Mononuclear cell (primary cell): ENCODE results near the gene IGDCC3. TPM values are rescaled to one million over a fixed set of nuclear protein-coding genes. Genes with fewer than 3 reads are reported as not detected.
"Not testable (repeated sequence)": the region's sequence is repeated elsewhere in the genome, so short reads cannot be mapped to it uniquely, and the experiment has no call there.

Experiments
- H3K27me3 ChIP-seq: 2 replicates; pipeline ENCODE4 v1.6.0; 2011; ENCODE audit warnings: low read length, control low read depth; ENCODE audit not compliant: insufficient read depth
- H3K4me1 ChIP-seq: 2 replicates; pipeline ENCODE4 v1.5.1; 2011; ENCODE audit warnings: mild to moderate bottlenecking, low read length, control low read depth; ENCODE audit not compliant: insufficient read depth
- H3K4me3 ChIP-seq: 2 replicates; pipeline ENCODE4 v1.5.1; 2011; ENCODE audit warnings: mild to moderate bottlenecking, low read length, moderate library complexity
- H3K9me3 ChIP-seq: 2 replicates; pipeline ENCODE4 v1.5.1; 2011; ENCODE audit warnings: low read depth, mild to moderate bottlenecking, control low read depth, low read length
- total RNA-seq: library from RNA; depleted of rRNA; stranded (reverse); fragments of >200 nt; gene quantifications from one replicate; pipeline ENCODE4 v1.2.3, GENCODE V29; 2012

IGDCC3 gene
- total RNA-seq, 1 donor = not detected

DNA sequence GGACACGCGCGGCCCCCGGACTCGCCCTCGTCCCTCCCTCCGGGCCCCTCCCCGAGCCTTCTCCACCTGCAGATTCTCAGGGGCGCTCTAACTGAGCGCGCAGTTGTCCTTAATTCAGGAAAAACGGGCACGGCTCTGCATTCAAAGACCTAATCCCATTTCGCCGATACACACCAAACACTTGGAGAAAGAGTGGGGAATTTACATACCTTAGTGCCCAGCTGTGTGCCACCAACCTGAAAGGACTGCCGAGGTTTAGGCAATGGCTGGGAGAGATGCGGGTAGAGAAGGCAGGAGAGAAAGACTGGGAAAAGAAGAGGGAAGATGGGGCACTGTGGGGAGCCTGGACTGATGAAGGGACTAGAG is 21.8 kb downstream of the IGDCC3 start:
- Histone ChIP-seq H3K27me3 (peaks cover 43% of the 10 kb centered on the region), H3K4me1 (no peaks in the 10 kb centered on the region), H3K4me3 (no peak overlapping the region), H3K9me3 (peaks cover 10% of the 10 kb centered on the region)

DNA sequence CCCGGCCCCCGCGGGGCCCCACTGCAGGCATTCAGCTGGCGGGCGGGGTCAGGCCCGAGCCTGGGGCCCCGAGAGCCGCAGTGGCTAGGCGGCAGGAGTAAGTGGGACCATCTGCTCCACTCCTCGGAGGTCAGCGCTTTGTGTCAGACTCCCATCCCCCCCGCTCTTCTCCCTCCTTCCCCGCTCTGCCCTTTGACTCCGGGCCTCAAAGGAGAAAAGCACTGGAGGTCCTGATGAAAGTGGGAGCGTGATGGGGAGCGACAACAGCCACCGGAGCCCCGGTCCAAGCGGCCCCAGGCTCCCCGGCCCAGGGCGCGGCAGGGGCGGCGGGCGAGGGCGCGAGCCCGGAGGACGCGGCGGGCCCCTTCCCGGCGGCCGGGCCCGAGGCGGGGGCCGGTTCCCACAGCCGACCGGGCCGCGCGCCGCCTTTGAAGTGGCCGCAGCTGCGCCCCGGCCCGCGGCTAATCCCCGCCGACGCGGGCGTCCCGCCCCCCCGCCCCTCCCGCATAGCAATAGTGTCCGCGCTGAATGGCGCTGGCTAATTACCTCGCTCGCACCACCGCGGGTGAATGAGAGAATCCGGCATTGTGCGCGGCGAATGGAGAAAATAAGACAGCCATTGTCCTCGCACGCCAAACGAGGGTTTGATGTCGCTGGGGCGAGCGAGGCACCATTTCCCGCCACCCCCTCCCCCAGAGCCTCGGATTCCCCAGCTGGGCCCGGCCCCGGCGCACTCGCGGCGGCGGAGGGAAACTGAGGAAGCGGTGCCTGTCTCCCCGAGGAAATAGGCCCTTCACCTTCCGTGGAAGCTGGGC is 22.4 kb downstream of the IGDCC3 start:
- no peak overlapping the region for H3K4me3 ChIP-seq
- peaks cover 10% of the 10 kb centered on the region for H3K9me3 ChIP-seq
- H3K4me1 ChIP-seq = no peaks in the 10 kb centered on the region
- H3K27me3 ChIP-seq = peaks cover 43% of the 10 kb centered on the region

DNA sequence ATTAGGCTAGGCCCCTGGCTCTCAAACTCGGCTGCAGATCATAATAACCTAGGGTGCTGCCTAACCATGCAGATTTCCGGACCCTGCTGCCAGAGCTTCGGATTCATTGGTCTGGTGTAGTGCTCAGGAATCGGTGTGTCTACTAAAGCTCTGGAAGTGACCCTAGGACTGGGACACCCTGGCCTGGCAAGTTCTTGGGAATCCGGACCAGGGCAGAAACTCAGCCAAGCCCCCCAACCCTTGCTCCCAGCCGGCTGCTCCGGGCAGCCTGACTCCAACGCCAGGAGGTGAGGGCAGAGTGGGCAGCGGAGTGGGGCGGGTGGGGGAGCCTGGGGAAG is 23.0 kb downstream of the IGDCC3 start:
- peaks cover 10% of the 10 kb centered on the region for H3K9me3 ChIP-seq
- H3K27me3 ChIP-seq = peaks cover 43% of the 10 kb centered on the region
- no peaks in the 10 kb centered on the region for H3K4me1 ChIP-seq
- H3K4me3 ChIP-seq = no peak overlapping the region

DNA sequence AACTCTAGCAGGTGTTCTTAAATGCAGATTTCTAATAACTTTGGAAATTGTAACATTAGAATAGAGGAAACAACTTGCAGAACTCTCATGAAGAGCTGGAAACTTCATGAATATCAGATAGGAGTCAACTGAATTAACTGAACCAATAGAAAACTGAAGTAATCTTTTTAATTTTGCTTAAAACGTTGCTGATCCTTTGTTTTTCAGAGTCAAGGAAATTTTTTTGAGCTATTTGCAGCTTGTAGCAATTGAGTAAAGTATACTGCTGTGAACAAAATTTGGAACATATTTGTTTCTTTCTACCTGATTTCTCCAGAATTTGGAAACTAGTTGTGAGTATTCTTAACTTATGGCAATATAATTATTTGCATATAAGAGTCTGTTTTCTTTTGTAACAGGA is 25.8 kb downstream of the IGDCC3 start:
- H3K4me1 ChIP-seq, H3K9me3 ChIP-seq, H3K4me3 ChIP-seq: not testable (repeated sequence)
- H3K27me3 ChIP-seq = peaks cover 32% of the 10 kb centered on the region

DNA sequence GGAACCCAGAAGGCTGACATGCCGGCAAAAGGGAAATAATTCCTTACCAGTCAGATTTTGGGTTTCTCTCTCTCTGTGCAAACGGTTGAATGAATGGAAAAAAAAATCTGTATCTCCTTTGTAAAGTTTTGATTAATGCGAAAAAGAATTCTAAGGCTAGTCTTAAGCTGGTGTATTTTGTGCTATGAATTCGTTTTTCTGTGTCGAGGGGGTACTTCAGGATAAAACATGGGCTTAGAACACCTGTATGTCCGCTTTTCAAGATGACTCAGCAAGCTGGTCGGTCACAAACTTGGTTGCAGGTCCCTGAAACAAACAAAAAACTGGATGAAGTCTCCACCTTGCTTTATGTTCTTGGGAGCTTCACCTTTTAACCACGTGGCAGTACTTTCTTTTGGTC is 28.5 kb downstream of the IGDCC3 start:
- H3K4me1 ChIP-seq = no peaks in the 10 kb centered on the region
- peaks cover 10% of the 10 kb centered on the region for H3K9me3 ChIP-seq
- H3K4me3 ChIP-seq = no peak overlapping the region
- peaks cover 15% of the 10 kb centered on the region for H3K27me3 ChIP-seq

DNA sequence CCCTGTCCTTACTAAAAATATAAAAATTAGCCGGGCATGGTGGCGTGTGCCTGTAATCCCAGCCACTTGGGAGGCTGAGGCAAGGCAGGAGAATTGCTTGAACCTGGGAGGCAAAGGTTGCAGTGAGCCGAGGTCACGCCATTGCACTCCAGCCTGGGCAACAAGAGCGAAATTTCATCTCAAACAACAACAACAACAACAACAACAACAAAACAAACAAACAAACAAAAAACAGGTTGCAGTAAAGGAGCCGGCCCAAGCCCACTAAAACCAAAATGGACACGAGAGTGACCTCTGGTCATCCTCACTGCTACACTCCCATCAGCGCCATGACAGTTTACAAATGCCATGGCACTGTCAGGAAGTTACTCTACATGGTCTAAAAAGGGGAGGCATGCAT is 30.0 kb downstream of the IGDCC3 start:
- not testable (repeated sequence) for H3K4me1 ChIP-seq, H3K9me3 ChIP-seq, H3K27me3 ChIP-seq, H3K4me3 ChIP-seq

DNA sequence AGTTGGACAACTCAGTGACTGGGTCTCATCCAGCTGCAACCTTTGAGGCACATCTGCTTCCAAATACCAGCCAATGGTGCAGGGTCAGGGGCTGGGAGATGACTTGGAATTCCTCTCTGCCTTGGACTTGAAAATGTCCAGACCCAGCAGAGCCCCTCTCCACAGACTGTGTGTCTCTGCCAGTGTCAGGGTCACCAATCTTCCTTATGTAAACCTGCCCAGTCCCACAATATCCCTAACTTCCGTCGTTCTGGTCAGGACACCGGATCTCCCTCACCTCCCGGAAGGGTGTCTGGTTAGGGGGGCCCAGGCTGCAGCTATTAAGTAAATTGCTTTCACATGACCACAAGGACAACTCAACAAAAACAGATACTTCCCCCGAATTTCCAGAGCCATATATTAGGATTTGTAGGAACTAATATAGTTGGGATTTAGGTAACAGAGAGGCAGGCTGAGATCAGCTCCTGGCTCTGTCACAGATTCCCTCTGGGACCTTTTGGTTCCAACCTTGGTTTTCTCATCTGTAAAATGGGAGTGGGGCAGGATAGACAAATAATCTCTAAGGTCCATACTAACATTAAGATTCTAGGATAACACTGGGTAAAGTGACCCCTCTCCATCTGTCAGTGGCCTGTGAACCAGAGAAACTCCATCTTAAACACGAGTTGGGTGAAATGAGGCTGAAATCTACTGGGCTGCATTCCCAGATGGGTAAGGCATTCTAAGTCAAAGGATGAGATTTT is 30.8 kb downstream of the IGDCC3 start:
- H3K4me3 ChIP-seq = no peak overlapping the region
- H3K9me3 ChIP-seq = peaks cover 5% of the 10 kb centered on the region
- H3K27me3 ChIP-seq = peaks cover 4% of the 10 kb centered on the region
- H3K4me1 ChIP-seq = no peaks in the 10 kb centered on the region

DNA sequence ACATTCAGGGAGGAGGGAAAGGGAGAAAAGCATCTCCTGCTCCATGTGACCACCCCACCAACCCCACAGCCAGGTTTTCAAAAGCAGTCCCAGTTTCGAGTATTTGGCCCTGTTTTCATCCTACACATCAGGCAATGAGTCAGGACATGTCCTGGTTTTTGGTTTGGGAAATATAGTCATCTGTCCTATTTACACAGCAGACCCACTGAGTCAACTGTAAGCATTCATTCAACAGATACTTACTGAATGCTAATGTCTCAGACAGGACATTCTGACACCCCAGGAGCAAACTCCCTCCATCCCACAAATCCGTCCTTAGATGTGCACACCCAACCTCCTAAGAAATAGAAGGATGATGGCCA is 32.9 kb downstream of the IGDCC3 start:
- Histone ChIP-seq H3K4me1 (no peaks in the 10 kb centered on the region), H3K4me3 (no peak overlapping the region), H3K27me3 (no peaks in the 10 kb centered on the region), H3K9me3 (no peaks in the 10 kb centered on the region)

DNA sequence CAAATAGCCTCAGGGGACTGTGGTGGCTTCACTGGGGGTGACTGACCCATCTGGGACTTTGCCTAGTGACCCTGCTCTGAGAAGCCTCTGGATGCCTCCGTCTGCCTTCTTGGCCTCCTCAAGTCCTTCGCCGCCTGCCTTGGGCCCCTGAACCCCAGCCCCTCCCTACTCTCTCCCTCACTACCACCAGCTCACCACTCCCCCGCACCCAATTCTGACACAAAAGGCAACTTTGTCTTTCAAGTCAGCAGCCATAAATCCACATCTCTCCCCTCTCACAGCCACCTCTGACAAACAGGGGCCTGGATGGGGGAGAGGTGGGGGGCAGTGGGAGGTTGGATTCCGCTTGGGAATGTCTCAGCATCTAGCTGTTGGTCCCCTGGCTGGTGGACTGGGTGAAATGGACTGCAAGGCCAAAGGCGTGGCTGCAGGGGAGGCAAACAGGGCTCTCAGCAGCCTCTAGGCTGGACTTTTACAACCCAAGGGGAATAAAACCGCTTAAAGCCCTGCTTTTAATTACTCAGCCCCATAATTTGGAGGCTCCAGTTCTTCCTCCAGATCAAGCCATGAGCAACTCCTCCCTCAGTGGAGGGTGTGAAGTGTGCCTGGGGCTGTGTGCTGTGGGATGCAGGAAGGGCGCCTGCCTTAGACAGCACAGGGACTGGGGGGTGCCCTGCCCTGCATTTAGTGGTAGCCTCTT is 33.4 kb downstream of the IGDCC3 start:
- Histone ChIP-seq H3K4me1 (no peaks in the 10 kb centered on the region), H3K27me3 (no peaks in the 10 kb centered on the region), H3K4me3 (no peak overlapping the region), H3K9me3 (no peaks in the 10 kb centered on the region)

DNA sequence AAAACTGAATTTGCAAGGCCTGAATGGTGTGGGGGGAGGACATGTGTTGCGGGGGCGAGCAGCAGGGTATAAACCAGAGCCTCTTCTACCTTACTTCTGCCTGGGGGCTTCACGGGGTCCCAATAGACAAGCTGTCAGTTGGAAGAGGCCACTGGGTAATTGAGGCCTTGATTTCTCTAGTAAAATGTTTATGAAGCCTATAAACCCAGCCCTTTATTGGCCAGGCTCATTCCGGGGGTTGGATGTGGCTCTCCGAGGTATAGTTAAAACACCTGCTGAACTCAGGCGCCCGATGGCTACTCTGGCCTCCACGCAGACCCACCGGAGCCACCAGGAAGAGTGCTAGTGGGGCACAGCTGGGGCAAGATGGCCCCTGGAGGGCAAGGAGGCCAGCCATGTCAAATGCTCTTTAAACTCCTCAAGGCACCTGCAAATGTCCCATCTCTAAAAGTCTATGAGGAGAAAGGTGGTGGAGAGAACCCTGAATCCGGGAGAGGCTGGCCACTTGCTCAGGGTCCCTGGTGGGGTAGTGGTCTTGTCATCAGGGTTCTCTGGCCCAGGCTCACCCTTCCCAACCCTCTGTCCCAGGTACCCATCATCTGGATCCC is 34.3 kb downstream of the IGDCC3 start:
- no peaks in the 10 kb centered on the region for H3K9me3 ChIP-seq
- no peaks in the 10 kb centered on the region for H3K27me3 ChIP-seq
- H3K4me1 ChIP-seq = no peaks in the 10 kb centered on the region
- H3K4me3 ChIP-seq = no peak overlapping the region

DNA sequence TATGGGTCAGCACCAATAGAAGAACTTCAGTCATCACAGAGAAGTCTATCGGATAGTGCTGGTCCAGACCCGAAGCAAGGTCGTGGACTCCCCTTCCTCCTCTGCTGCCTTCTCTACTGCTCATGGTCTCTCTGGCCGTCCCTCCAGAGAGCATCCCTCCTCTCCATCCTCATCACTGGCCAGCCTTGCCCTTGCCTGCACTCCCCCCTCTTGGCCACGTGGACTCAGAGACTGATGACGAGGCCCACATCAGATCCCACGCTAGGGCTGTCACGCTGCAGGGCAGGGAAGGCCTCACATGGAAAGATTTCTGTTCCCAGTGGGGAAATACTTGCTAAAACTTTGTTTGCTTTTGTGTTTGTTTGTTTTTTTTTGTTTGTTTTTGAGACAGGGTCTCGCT is 35.3 kb downstream of the IGDCC3 start:
- Histone ChIP-seq H3K4me3 (no peak overlapping the region), H3K4me1 (no peaks in the 10 kb centered on the region), H3K27me3 (no peaks in the 10 kb centered on the region), H3K9me3 (no peaks in the 10 kb centered on the region)

DNA sequence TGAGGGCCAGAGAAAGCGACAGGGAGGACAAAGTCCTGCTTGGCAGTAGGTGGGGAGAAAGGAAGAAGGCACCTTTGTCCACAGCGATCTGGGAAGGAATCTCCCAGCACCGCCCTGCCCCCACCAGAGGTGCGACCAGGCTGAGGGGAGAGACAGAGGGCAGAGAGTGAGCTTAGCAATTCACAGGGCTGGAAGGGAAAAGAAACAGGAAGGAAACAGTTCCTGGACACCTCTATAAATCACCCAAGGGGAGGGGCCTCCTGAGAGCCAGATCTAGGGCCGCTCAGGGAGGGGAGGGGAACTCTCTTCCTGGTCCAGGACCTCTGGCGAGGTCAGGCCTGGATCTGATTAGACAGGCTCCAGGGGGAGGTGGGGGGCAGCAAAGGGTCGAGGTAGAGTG is 37.9 kb downstream of the IGDCC3 start:
- Histone ChIP-seq H3K27me3 (no peaks in the 10 kb centered on the region), H3K9me3 (no peaks in the 10 kb centered on the region), H3K4me1 (no peaks in the 10 kb centered on the region), H3K4me3 (no peak overlapping the region)

DNA sequence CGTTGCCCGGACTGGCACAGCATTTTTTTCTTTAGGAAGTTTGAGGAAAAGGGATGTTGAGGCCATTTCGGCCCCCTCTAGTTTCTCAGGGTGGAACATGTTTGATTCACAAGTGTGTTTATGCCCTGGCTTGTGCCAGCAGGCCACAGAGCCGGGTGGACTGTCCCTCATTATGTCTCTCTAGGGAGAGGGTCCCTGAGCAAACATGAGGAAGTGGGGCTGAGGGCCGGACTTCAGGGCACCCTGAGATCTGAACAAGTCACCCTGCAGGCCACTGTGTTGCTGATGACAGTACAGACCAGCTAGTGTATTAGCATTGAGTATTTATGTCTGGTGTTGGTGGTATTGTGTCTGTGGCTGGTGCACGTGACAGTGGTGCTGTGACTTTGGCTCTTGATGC is 38.4 kb downstream of the IGDCC3 start:
- no peaks in the 10 kb centered on the region for H3K9me3 ChIP-seq
- no peaks in the 10 kb centered on the region for H3K27me3 ChIP-seq
- H3K4me3 ChIP-seq = no peak overlapping the region
- H3K4me1 ChIP-seq = no peaks in the 10 kb centered on the region

DNA sequence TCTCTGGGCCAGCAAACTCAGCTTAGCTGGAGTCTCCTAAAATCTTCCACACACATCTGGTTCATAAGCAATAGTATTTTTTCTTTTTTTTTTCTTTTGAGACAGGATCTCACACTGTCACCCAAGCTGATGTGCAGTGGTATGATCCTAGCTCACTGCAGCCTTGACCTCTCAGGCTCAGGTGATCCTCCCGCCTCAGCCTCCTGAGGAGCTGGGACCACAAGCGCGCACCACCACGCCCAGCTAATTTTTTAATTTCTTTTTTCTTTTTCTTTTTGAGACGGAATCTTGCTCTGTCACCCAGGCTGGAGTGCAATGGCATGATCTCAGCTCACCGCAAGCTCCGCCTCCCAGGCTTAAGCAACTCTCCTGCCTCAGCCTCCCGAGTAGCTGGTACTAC is 39.0 kb downstream of the IGDCC3 start:
- H3K4me3 ChIP-seq = no peak overlapping the region

DNA sequence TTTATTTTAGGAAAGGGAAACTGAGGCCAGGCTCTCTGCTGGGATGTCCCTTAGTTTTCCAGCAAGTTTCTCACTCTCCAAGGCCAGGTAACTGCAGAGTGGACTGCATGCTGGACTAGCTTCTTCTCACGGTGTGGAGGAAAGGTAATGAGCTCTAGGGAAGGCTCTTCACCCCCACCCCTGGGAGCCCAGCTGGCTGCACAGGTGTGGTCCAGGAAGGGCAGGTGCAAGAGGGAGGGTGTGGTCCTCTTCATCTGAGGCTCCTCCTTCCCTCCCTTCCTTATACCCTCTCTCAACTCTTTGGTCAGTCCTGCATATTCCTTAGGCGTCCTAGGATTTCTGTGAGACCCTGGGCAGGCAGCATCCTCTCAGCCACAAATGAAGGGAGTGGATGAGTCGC is 39.4 kb downstream of the IGDCC3 start:
- Histone ChIP-seq H3K4me1 (no peaks in the 10 kb centered on the region), H3K9me3 (no peaks in the 10 kb centered on the region), H3K4me3 (no peak overlapping the region), H3K27me3 (no peaks in the 10 kb centered on the region)

More for the DNA sequence above, 39.0 kb downstream of the IGDCC3 start:
- Histone ChIP-seq H3K9me3 (no peaks in the 10 kb centered on the region), H3K27me3 (no peaks in the 10 kb centered on the region), H3K4me1 (no peaks in the 10 kb centered on the region)
